ENCODE data around the gene MYPOP. TPM values are rescaled to one million over a fixed set of nuclear protein-coding genes. Genes with fewer than 3 reads are reported as not detected.

Gene MYPOP
- total RNA-seq, 1 experiment from 2014 or later: 13.6 TPM

- intact Hi-C loops (cut with micrococcal nuclease; ENCODE audit: unreplicated experiment): no loop called here
- no peaks in the 10 kb centered on the region for H4K20me1 ChIP-seq (ENCODE audit: insufficient read depth)
- peaks cover 33% of the 10 kb centered on the region for H3F3A ChIP-seq (ENCODE audit: insufficient read depth, low read depth)
- no peak overlapping the region for H3K4me3 ChIP-seq
- H3K27ac ChIP-seq: no peak overlapping the region
- H3K4me2 ChIP-seq: peak overlapping the region; percentile 99
- H3K79me2 ChIP-seq (ENCODE audit: low read depth): peaks cover 17% of the 10 kb centered on the region
- ChIA-PET POLR2A (ENCODE audit: unreplicated experiment) (interaction anchor here (0.7 kb wide), 1 partner anchor 13 kb away, joined by 3 read pairs; no protein-coding TSS in a partner anchor), CTCF (interaction anchor here (0.7 kb wide), 2 partner anchors 89 to 108 kb away, joined by 13 to 15 read pairs; no protein-coding TSS in a partner anchor)
- no peaks in the 10 kb centered on the region for H3K27me3 ChIP-seq (ENCODE audit: insufficient read depth, low read depth)
- no peak for DNase-seq
- H3K36me3 ChIP-seq (ENCODE audit: low read depth): peaks cover 16% of the 10 kb centered on the region; the same call in 1 of the 2 replicates
- TF ChIP-seq EZH2 (IDR thresholded peaks at IDR 0.05; ENCODE audit: low read depth) (no peak), CTCF (conservative IDR thresholded peaks at IDR 0.05) (no peak)
- H3K4me1 ChIP-seq (replicated peaks; ENCODE audit: insufficient read depth): peaks cover 21% of the 10 kb centered on the region
- H3K9me3 ChIP-seq (ENCODE audit: insufficient read depth, low read depth): no peaks in the 10 kb centered on the region
- H2AFZ ChIP-seq: no peak overlapping the region
- TSS peak; percentile 31 for BruUV-seq (replicated peaks)
- no peaks in the 10 kb centered on the region for H3K9me2 ChIP-seq (ENCODE audit: insufficient read depth)
Observed at GRCh38 chr19:45900738-45901431, 1.5 kb downstream of the MYPOP start.

GRCh38 chr19:45899919-45900589 is 2.4 kb downstream of the MYPOP start:
- POLR2A ChIA-PET (ENCODE audit: unreplicated experiment): interaction anchor here (0.7 kb wide), 1 partner anchor 14 kb away, joined by 3 read pairs; no protein-coding TSS in a partner anchor
- H3K27ac ChIP-seq: no peak overlapping the region
- no TSS peak for BruUV-seq (replicated peaks)
- peaks cover 17% of the 10 kb centered on the region for H3K4me1 ChIP-seq (replicated peaks; ENCODE audit: insufficient read depth)
- H3K9me2 ChIP-seq (ENCODE audit: insufficient read depth): no peaks in the 10 kb centered on the region
- CTCF ChIA-PET: interaction anchor here (0.5 kb wide), 1 partner anchor 258 kb away, joined by 9 read pairs; no protein-coding TSS in a partner anchor
- no peaks in the 10 kb centered on the region for H4K20me1 ChIP-seq (ENCODE audit: insufficient read depth)
- DNase-seq: no peak
- H3K79me2 ChIP-seq (ENCODE audit: low read depth): peaks cover 17% of the 10 kb centered on the region
- no peaks in the 10 kb centered on the region for H3K27me3 ChIP-seq (ENCODE audit: insufficient read depth, low read depth)
- peaks cover 29% of the 10 kb centered on the region for H3F3A ChIP-seq (ENCODE audit: insufficient read depth, low read depth)
- no peak overlapping the region for H2AFZ ChIP-seq
- H3K36me3 ChIP-seq (ENCODE audit: low read depth): peaks cover 16% of the 10 kb centered on the region; the same call in 1 of the 2 replicates
- intact Hi-C loops (cut with micrococcal nuclease; ENCODE audit: unreplicated experiment): no loop called here
- H3K9me3 ChIP-seq (ENCODE audit: insufficient read depth, low read depth): no peaks in the 10 kb centered on the region
- no peak overlapping the region for H3K4me3 ChIP-seq
- TF ChIP-seq EZH2 (IDR thresholded peaks at IDR 0.05; ENCODE audit: low read depth): no peak
- peak overlapping the region; percentile 99; the same call in 1 of the 2 replicates for H3K4me2 ChIP-seq

GRCh38 chr19:45899253-45899652 is 3.2 kb downstream of the MYPOP start:
- H3K27ac ChIP-seq: no peak overlapping the region
- H3K9me3 ChIP-seq (ENCODE audit: insufficient read depth, low read depth): no peaks in the 10 kb centered on the region
- H3K36me3 ChIP-seq (ENCODE audit: low read depth): peaks cover 16% of the 10 kb centered on the region; the same call in 1 of the 2 replicates
- no peaks in the 10 kb centered on the region for H3K27me3 ChIP-seq (ENCODE audit: insufficient read depth, low read depth)
- no peak overlapping the region for H3K4me3 ChIP-seq
- no TSS peak for BruUV-seq (replicated peaks)
- peaks cover 29% of the 10 kb centered on the region for H3F3A ChIP-seq (ENCODE audit: insufficient read depth, low read depth)
- no peak for DNase-seq
- no peak overlapping the region for H3K4me2 ChIP-seq
- H2AFZ ChIP-seq: no peak overlapping the region
- no peaks in the 10 kb centered on the region for H3K9me2 ChIP-seq (ENCODE audit: insufficient read depth)
- TF ChIP-seq EZH2 (IDR thresholded peaks at IDR 0.05; ENCODE audit: low read depth) (no peak), CTCF (conservative IDR thresholded peaks at IDR 0.05) (no peak)
- H3K79me2 ChIP-seq (ENCODE audit: low read depth): peaks cover 17% of the 10 kb centered on the region
- H4K20me1 ChIP-seq (ENCODE audit: insufficient read depth): no peaks in the 10 kb centered on the region
- ChIA-PET POLR2A (ENCODE audit: unreplicated experiment) (no interaction called here), CTCF (no interaction called here)
- intact Hi-C loops (cut with micrococcal nuclease; ENCODE audit: unreplicated experiment): no loop called here
- peaks cover 17% of the 10 kb centered on the region for H3K4me1 ChIP-seq (replicated peaks; ENCODE audit: insufficient read depth)
